Measurements from ENCODE around the gene H2AZ1.
A peak's percentile ranks its signal among the peaks of the same experiment; 100 is the strongest.

Gene H2AZ1

DNA sequence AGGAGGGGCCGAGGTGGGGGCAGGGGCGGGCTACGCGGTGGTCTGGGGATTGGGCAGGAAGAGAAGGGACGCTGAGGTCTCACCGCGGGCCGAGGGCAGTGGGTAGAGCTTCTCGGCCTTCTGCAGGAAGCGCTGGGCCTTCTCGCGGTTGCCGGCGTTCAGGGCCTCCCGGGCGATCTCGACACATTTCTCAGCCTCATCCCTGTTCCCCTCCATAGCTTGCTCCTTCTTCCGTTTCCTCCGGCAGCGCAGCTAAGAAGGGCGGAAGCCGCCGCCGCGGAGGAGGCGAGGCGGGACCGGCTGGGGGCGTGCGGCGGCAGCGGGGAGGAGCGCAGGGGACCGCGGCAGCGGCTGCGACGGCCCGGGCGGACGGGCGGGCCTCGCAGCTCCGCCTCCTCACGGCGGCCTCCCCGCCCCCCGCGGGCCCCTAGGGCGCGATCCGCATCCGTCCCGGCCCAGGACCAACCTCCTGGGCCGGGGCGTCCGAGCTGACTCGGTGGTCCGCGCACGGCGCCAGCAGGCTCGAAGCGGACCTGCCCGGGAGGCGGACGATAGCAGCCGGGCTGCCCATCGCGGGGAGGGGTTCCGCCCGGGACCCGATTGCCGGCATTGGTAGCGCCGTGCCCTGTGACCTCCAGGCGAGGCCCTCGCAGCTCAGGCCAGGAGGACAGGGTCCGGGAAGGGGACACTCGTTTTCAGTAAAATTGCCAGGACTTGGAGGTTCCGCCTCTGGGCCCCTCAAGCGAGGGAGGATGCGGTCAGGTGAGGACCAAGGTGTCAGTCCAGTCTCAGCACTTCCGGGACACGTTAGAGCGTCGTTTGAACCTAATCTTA is 3.5 kb downstream of the H2AZ1 start, which contains the start of gene DNAJB14:
Gene DNAJB14 (minus strand): TSS at position 263 of the 834 bp plus-strand sequence. CDS start 47 bp downstream, at position 216.
- TF ChIP-seq TAF1 (IDR thresholded peaks at IDR 0.05; ENCODE audit: borderline replicate concordance, insufficient read depth, low read length) (peak; percentile 29; the same call in 1 of the 2 replicates), FOXP2 (optimal IDR thresholded peaks at IDR 0.05; ENCODE audit: borderline replicate concordance, extremely low read depth, extremely low read length, insufficient read depth) (no peak), REST (IDR thresholded peaks at IDR 0.05; ENCODE audit: insufficient read depth in 1 of 2, low read depth in 2 of 2, low read length in 2 of 2) (no peak; a peak in 1 of 4 replicates), POLR2AphosphoS5 (IDR thresholded peaks at IDR 0.05; ENCODE audit: low read depth, low read length) (no peak; the same call in 1 of the 2 replicates), SIN3A (IDR thresholded peaks at IDR 0.05; ENCODE audit: borderline replicate concordance, insufficient read depth, low read length) (0 out of 2 replicates have a peak, but pooled peaks have one; percentile 21)

GRCh38 chr4:99945718-99946355 is 4.2 kb downstream of the H2AZ1 start:
- TF ChIP-seq FOXP2 (optimal IDR thresholded peaks at IDR 0.05; ENCODE audit: borderline replicate concordance, extremely low read depth, extremely low read length, insufficient read depth) (no peak), POLR2AphosphoS5 (IDR thresholded peaks at IDR 0.05; ENCODE audit: low read depth, low read length) (no peak), SIN3A (IDR thresholded peaks at IDR 0.05; ENCODE audit: borderline replicate concordance, insufficient read depth, low read length) (no peak), REST (IDR thresholded peaks at IDR 0.05; ENCODE audit: insufficient read depth in 1 of 2, low read depth in 2 of 2, low read length in 2 of 2) (no peak), TAF1 (IDR thresholded peaks at IDR 0.05; ENCODE audit: borderline replicate concordance, insufficient read depth, low read length) (0 out of 2 replicates have a peak, but pooled peaks have one; percentile 42)

- TF ChIP-seq REST (IDR thresholded peaks at IDR 0.05; ENCODE audit: insufficient read depth in 1 of 2, low read depth in 2 of 2, low read length in 2 of 2) (no peak), FOXP2 (optimal IDR thresholded peaks at IDR 0.05; ENCODE audit: borderline replicate concordance, extremely low read depth, extremely low read length, insufficient read depth) (no peak), SIN3A (IDR thresholded peaks at IDR 0.05; ENCODE audit: borderline replicate concordance, insufficient read depth, low read length) (no peak), POLR2AphosphoS5 (IDR thresholded peaks at IDR 0.05; ENCODE audit: low read depth, low read length) (no peak), TAF1 (IDR thresholded peaks at IDR 0.05; ENCODE audit: borderline replicate concordance, insufficient read depth, low read length) (no peak)
These were observed 6.1 kb downstream of the H2AZ1 start for GRCh38 chr4:99943904-99944437.

GRCh38 chr4:99938243-99938753 is 11.8 kb downstream of the H2AZ1 start:
- TF ChIP-seq TAF1 (IDR thresholded peaks at IDR 0.05; ENCODE audit: borderline replicate concordance, insufficient read depth, low read length) (no peak), POLR2AphosphoS5 (IDR thresholded peaks at IDR 0.05; ENCODE audit: low read depth, low read length) (no peak), REST (IDR thresholded peaks at IDR 0.05; ENCODE audit: insufficient read depth in 1 of 2, low read depth in 2 of 2, low read length in 2 of 2) (no peak), FOXP2 (optimal IDR thresholded peaks at IDR 0.05; ENCODE audit: borderline replicate concordance, extremely low read depth, extremely low read length, insufficient read depth) (no peak), SIN3A (IDR thresholded peaks at IDR 0.05; ENCODE audit: borderline replicate concordance, insufficient read depth, low read length) (no peak)
